ENCODE data around the gene GRHL3.

DNA sequence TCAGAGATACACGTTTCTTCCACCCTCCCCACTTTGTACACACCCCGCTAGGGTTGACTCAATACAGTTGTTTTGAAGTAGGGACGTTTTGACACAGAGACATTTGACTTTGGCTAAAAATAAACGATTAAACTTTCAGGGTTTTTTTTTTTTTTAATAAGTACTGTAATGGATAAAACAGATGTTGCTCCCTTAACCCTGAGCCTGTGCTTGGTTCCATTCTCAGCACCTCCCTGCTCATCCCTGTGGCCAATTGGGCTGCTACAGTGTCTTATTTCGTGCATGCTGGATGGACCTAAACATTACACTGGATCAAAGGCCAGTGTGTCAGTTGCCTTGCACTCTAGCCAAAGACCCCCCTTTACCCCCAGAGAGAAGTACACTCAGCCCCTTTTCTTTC lies 16.9 kb downstream of the GRHL3 start:
- TF ChIP-seq CTCF (IDR thresholded peaks at IDR 0.05), result no peak
- no peak for TF ChIP-seq POLR2A (IDR thresholded peaks at IDR 0.05)

Measured in thyroid gland (tissue), 4 donors.